ENCODE data around the gene STAG1. TPM values are rescaled to one million over a fixed set of nuclear protein-coding genes. Genes with fewer than 3 reads are reported as not detected.

The STAG1 gene
- total RNA-seq, 1 donor from 2014 or later: 18.4 TPM

- Histone ChIP-seq H3K4me3 (no peak overlapping the region), H3K36me3 (no peaks in the 10 kb centered on the region), H3K4me1 (peaks cover 22% of the 10 kb centered on the region), H3K27me3 (ENCODE audit: low read depth) (no peaks in the 10 kb centered on the region), H3K27ac (replicated peaks) (no peak overlapping the region), H3K9me3 (replicated peaks) (no peaks in the 10 kb centered on the region)
- intact Hi-C loops (cut with micrococcal nuclease): no loop called here
- no peak for DNase-seq
- TF ChIP-seq CTCF (IDR thresholded peaks at IDR 0.05; ENCODE audit: borderline replicate concordance): no peak
Observed at GRCh38 chr3:136642711-136643110, 109.5 kb downstream of the STAG1 start.

DNA sequence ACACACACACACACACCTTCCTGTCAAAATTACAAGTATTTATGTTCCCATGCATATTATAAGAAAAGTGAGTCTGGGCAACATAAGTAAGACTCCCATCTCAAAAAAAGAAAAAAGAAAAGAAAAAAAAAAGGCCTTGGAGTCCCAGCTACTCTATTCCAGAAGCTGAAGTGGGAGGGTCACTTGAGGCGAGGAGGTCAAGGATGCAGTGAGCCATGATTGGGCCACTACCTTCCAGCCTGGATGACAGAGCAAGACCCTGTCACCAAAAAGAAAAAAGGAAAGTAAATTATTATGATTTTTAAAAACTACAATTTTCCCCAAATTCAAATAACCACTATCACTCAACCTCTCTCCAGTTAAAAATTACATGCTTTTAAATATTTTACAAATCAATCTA, 113.1 kb downstream of the STAG1 start:
- no peak overlapping the region for H3K27ac ChIP-seq (replicated peaks)
- TF ChIP-seq CTCF (IDR thresholded peaks at IDR 0.05; ENCODE audit: borderline replicate concordance): no peak

GRCh38 chr3:136637176-136637575, 115.0 kb downstream of the STAG1 start:
- Histone ChIP-seq H3K36me3 (no peaks in the 10 kb centered on the region), H3K27me3 (ENCODE audit: low read depth) (no peaks in the 10 kb centered on the region), H3K4me1 (peaks cover 27% of the 10 kb centered on the region), H3K27ac (replicated peaks) (no peak overlapping the region), H3K4me3 (no peak overlapping the region), H3K9me3 (replicated peaks) (no peaks in the 10 kb centered on the region)
- DNase-seq: no peak
- no peak for TF ChIP-seq CTCF (IDR thresholded peaks at IDR 0.05; ENCODE audit: borderline replicate concordance)
- intact Hi-C loops (cut with micrococcal nuclease): no loop called here

More for the DNA sequence above, 113.1 kb downstream of the STAG1 start:
- H3K4me3 ChIP-seq: no peak overlapping the region
- no peaks in the 10 kb centered on the region for H3K27me3 ChIP-seq (ENCODE audit: low read depth)
- peaks cover 25% of the 10 kb centered on the region for H3K4me1 ChIP-seq
- H3K9me3 ChIP-seq (replicated peaks): no peaks in the 10 kb centered on the region
- no peak for DNase-seq
- intact Hi-C loops (cut with micrococcal nuclease): no loop called here
- no peaks in the 10 kb centered on the region for H3K36me3 ChIP-seq

GRCh38 chr3:136634821-136635220, 117.4 kb downstream of the STAG1 start:
- Histone ChIP-seq H3K27ac (replicated peaks) (no peak overlapping the region), H3K27me3 (ENCODE audit: low read depth) (no peaks in the 10 kb centered on the region), H3K36me3 (no peaks in the 10 kb centered on the region), H3K4me3 (no peak overlapping the region), H3K4me1 (peaks cover 39% of the 10 kb centered on the region), H3K9me3 (replicated peaks) (no peaks in the 10 kb centered on the region)
- DNase-seq: no peak
- intact Hi-C loops (cut with micrococcal nuclease): no loop called here
- no peak for TF ChIP-seq CTCF (IDR thresholded peaks at IDR 0.05; ENCODE audit: borderline replicate concordance)

DNA sequence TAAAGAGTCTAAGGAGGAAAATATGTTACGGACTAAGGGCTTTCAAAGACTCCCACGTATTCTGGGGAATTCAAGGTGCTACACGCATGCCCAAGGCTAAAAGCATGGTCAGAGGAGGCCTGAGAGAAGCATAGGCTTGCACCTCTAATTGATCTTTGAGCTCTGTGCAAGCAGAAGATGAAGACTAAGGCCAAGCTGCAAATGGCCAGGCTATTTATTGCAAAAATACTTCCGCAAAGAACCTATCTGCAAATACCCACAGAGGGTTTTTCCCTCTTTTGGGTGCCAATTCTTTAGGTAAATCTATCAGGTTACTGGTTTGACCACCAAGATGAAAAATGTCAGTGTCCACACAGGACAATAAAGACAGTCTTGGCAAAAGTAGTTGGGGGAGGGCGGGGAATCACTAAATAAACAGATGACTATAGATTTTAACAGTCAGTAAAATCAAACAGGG, 119.5 kb downstream of the STAG1 start:
- Histone ChIP-seq H3K27ac (replicated peaks) (no peak overlapping the region), H3K27me3 (ENCODE audit: low read depth) (no peaks in the 10 kb centered on the region), H3K4me1 (peaks cover 39% of the 10 kb centered on the region), H3K36me3 (no peaks in the 10 kb centered on the region), H3K9me3 (replicated peaks) (no peaks in the 10 kb centered on the region), H3K4me3 (no peak overlapping the region)
- no peak for DNase-seq
- intact Hi-C loops (cut with micrococcal nuclease): no loop called here
- no peak for TF ChIP-seq CTCF (IDR thresholded peaks at IDR 0.05; ENCODE audit: borderline replicate concordance)

DNA sequence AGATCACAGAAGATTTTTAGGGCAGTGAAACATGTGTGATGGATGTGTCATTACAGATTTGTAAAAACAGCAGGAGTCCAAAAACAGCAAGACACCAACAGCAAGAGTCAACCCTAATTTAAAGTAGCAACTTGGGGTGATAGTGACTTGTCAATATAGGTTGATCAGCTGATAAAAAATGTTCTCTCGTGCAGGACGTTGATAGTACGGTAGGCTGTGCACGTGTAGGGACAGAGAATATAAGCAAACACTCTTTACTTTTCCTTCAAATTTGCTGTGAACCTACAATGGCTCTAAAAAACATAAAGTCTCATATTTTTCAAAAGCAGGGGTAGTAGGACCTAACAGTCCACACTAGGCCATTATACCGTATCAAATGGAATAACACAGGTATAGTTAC, 120.8 kb downstream of the STAG1 start:
- Histone ChIP-seq H3K36me3 (no peaks in the 10 kb centered on the region), H3K27me3 (ENCODE audit: low read depth) (no peaks in the 10 kb centered on the region), H3K9me3 (replicated peaks) (no peaks in the 10 kb centered on the region), H3K4me1 (peaks cover 43% of the 10 kb centered on the region), H3K4me3 (no peak overlapping the region), H3K27ac (replicated peaks) (no peak overlapping the region)
- no peak for TF ChIP-seq CTCF (IDR thresholded peaks at IDR 0.05; ENCODE audit: borderline replicate concordance)
- intact Hi-C loops (cut with micrococcal nuclease): no loop called here
- no peak for DNase-seq
